Right lobe of liver (tissue), 4 donors: ENCODE measurements around the gene CTU2.

Experiments
- POLR2A ChIP-seq: fragments of 450-650 bp; IDR thresholded peaks from one replicate; pipeline ENCODE4 v1.6.1; 2017; ENCODE audit warnings: antibody characterized with exemption, mild to moderate bottlenecking
- TF ChIP-seq, protein P1 (sequence below), 4 donors: fragments of 200-600 bp in 3 of 4; fragments of 450-650 bp in 1 of 4; IDR thresholded peaks; one replicate each; pipeline versions ENCODE4 v1.5.1 to v1.8.0; 2016 to 2022; ENCODE audit warnings: antibody characterized with exemption in 4 of 4, mild to moderate bottlenecking in 2 of 4
- donor health status: DM: no; HTN: no; CAD: no.
- donor health status: DM: no; HTN: no; CAD: no.
- donor health status: DM: no; HTN: yes; CAD: no.

DNA sequence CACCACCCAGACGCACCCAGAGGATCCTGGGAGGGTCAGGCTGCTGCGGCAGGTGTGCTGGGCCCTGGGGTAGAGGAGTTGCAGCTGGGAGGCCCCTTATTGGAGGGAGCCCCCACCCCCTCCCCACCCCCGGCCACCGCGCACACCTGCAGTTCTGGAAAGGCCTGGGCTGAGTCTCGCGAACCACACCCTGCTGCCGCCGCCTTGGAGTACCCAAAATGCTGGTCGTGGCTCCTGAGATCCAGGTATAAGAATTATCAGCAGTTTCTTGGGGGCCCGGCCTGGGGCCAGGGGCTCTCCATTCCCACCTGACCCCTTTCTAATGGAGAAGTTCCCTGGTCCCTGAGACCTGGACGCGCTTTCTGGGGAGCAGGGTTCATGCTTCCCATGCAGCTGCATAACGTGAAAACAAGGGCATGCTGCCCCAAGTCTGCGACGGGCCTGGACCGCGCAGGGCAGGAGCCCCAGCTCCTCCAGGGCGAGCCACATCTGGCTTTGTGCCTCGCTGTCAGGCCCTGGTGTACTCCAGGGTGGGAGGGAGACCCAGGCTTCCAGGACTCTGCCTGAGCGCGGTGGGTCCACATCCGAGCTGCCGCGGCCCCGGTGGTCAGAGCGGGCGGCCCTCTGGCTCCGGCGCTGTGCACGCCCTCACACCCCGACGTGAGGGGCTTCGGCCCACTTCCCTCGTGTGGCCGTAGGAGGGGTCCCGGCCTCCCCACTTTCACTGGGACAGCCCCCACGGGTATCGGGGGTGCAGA, 12.7 kb upstream of the CTU2 start:
- TF ChIP-seq, protein P1, sequence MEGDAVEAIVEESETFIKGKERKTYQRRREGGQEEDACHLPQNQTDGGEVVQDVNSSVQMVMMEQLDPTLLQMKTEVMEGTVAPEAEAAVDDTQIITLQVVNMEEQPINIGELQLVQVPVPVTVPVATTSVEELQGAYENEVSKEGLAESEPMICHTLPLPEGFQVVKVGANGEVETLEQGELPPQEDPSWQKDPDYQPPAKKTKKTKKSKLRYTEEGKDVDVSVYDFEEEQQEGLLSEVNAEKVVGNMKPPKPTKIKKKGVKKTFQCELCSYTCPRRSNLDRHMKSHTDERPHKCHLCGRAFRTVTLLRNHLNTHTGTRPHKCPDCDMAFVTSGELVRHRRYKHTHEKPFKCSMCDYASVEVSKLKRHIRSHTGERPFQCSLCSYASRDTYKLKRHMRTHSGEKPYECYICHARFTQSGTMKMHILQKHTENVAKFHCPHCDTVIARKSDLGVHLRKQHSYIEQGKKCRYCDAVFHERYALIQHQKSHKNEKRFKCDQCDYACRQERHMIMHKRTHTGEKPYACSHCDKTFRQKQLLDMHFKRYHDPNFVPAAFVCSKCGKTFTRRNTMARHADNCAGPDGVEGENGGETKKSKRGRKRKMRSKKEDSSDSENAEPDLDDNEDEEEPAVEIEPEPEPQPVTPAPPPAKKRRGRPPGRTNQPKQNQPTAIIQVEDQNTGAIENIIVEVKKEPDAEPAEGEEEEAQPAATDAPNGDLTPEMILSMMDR (IDR thresholded peaks at IDR 0.05): no peak
- TF ChIP-seq POLR2A: no peak
